Loucy (cell line): ENCODE data around the gene TMEM53.

Experiments
- EZH2phosphoT487 ChIP-seq: fragments of 200-600 bp; IDR thresholded peaks from 2 replicates; pipeline ENCODE4 v1.6.1; 2018; ENCODE audit warnings: antibody characterized with exemption, mild to moderate bottlenecking, moderate library complexity, borderline replicate concordance
- TF ChIP-seq, protein P1 (sequence below): fragments of 200-600 bp; sonication (generic); conservative IDR thresholded peaks from 2 replicates; pipeline ENCODE4 v1.5.1; 2014; ENCODE audit warnings: mild to moderate bottlenecking, antibody characterized with exemption, low read length

DNA sequence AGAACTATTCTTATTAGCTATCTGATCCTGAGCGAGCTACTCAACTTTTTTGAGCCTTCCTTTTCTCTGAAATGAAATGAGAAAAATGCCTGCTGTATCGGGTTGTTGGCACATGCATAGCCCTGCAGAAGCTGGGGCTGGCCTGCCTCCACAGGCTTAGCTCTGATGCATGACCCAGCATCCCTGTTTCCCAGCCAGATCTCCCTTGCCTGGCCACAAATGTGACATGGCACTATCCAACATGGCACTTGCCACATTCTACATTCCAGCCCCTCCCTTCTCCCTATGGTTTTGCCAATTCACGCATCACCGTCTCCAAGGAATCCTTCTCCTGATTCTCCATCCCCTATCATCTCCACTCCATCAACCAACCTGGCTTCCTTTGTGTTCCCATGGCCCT lies 42.9 kb upstream of the TMEM53 start:
- TF ChIP-seq, protein P1, sequence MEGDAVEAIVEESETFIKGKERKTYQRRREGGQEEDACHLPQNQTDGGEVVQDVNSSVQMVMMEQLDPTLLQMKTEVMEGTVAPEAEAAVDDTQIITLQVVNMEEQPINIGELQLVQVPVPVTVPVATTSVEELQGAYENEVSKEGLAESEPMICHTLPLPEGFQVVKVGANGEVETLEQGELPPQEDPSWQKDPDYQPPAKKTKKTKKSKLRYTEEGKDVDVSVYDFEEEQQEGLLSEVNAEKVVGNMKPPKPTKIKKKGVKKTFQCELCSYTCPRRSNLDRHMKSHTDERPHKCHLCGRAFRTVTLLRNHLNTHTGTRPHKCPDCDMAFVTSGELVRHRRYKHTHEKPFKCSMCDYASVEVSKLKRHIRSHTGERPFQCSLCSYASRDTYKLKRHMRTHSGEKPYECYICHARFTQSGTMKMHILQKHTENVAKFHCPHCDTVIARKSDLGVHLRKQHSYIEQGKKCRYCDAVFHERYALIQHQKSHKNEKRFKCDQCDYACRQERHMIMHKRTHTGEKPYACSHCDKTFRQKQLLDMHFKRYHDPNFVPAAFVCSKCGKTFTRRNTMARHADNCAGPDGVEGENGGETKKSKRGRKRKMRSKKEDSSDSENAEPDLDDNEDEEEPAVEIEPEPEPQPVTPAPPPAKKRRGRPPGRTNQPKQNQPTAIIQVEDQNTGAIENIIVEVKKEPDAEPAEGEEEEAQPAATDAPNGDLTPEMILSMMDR = no peak
- TF ChIP-seq EZH2phosphoT487 = no peak
